Panc1 (cell line): Measurements from ENCODE around the gene SH3BP1. TPM values are rescaled to one million over a fixed set of nuclear protein-coding genes. Genes with fewer than 3 reads are reported as not detected.
"Not testable (repeated sequence)": the region's sequence is repeated elsewhere in the genome, so short reads cannot be mapped to it uniquely, and the experiment has no call there.

ENCODE experiments used
- ATAC-seq: fragments of 200-7000 bp; cut with Tn5 transposase; 2 replicates; pipeline ENCODE4 v1.9.1; 2020; ENCODE audit warnings: mild to moderate bottlenecking, moderate library complexity
- BruUV-seq: library from RNA; stranded (reverse); fragments of 400-500 nt; replicated peaks from 2 replicates; lab custom pipeline; 2021; lab: Mats Ljungman, UMichigan
- CTCF ChIA-PET: fragments of 300-600 bp; sonication (Branson Sonifier 250); formaldehyde crosslinking; loops from one replicate; lab custom pipeline; 2022; ENCODE audit warnings: antibody characterized with exemption; lab: Charles Lee
- POLR2A ChIA-PET: fragments of 300-600 bp; sonication (Branson Sonifier 250); formaldehyde crosslinking; loops from one replicate; lab custom pipeline; 2022; ENCODE audit warnings: antibody characterized with exemption; lab: Charles Lee
- DNase-seq: peaks from one replicate; pipeline ENCODE4 v3.0.0-alpha.2; 2010; ENCODE audit warnings: low read depth, low spot score
- H3K27ac ChIP-seq: 2 replicates; pipeline ENCODE4 v1.5.1; 2011; ENCODE audit warnings: mild to moderate bottlenecking, low read length, inconsistent platforms
- H3K27me3 ChIP-seq: fragments of 200-500 bp; sonication (Bioruptor generic); 2 replicates; pipeline ENCODE4 v1.6.0; 2014; ENCODE audit warnings: low read length, inconsistent platforms; ENCODE audit not compliant: control insufficient read depth, insufficient read depth
- H3K36me3 ChIP-seq: fragments of 200-500 bp; sonication (Bioruptor generic); 2 replicates; pipeline ENCODE4 v1.5.1; 2014; ENCODE audit warnings: inconsistent platforms, mild to moderate bottlenecking, low read length, moderate library complexity; ENCODE audit not compliant: control insufficient read depth, insufficient read depth
- H3K4me1 ChIP-seq: 2 replicates; pipeline ENCODE4 v1.5.1; 2011; ENCODE audit warnings: inconsistent platforms, mild to moderate bottlenecking, low read length, moderate library complexity; ENCODE audit not compliant: control insufficient read depth, insufficient read depth
- H3K4me3 ChIP-seq, 2 experiments: 2 replicates each; pipeline ENCODE4 v1.5.1; 2011 to 2012; ENCODE audit warnings: low read depth in 2 of 2, low read length in 2 of 2, mild to moderate bottlenecking in 2 of 2, inconsistent platforms in 1 of 2, moderate library complexity in 1 of 2
- H3K9me3 ChIP-seq: fragments of 200-500 bp; sonication (Bioruptor generic); 2 replicates; pipeline ENCODE4 v1.5.1; 2014; ENCODE audit warnings: low read depth, mild to moderate bottlenecking, inconsistent platforms, low read length, moderate library complexity; ENCODE audit not compliant: control insufficient read depth, insufficient read depth
- CTCF ChIP-seq: fragments of 450-650 bp; IDR thresholded peaks from 2 replicates; pipeline ENCODE4 v1.5.1; 2017; ENCODE audit warnings: mild to moderate bottlenecking
- POLR2AphosphoS5 ChIP-seq: IDR thresholded peaks from 2 replicates; pipeline ENCODE4 v1.6.1; 2012; ENCODE audit warnings: mild to moderate bottlenecking, low read depth, low read length, moderate library complexity
- REST ChIP-seq, 2 experiments: IDR thresholded peaks; 2 replicates each; pipeline ENCODE4 v1.6.1; 2011 to 2012; ENCODE audit warnings: low read depth in 2 of 2, control low read depth in 1 of 2, low read length in 1 of 2, mild to moderate bottlenecking in 1 of 2, moderate library complexity in 1 of 2; ENCODE audit not compliant: insufficient read depth in 1 of 2
- SIN3A ChIP-seq: IDR thresholded peaks from 2 replicates; pipeline ENCODE4 v1.6.1; 2012; ENCODE audit warnings: low read depth, mild to moderate bottlenecking, low read length, moderate library complexity, borderline replicate concordance; ENCODE audit not compliant: insufficient read depth
- TCF7L2 ChIP-seq: IDR thresholded peaks from 2 replicates; pipeline ENCODE4 v1.6.1; 2011; ENCODE audit warnings: mild to moderate bottlenecking, low read depth, low read length, inconsistent platforms
- in situ Hi-C: cut with HindIII; loops from 2 replicates; pipeline ENCODE4 v1.10.0; 2016; ENCODE audit warnings: low sequenced_read_pairs, low pct_unique_long_range_greater_than_20kb
- intact Hi-C: fragments of 100-400 bp; cut with micrococcal nuclease; formaldehyde crosslinking; loops from one replicate; pipeline ENCODE4 v1.10.0; 2022; ENCODE audit not compliant: unreplicated experiment
- total RNA-seq: library from RNA; stranded (reverse); gene quantifications from one replicate; pipeline ENCODE4 v1.2.1, GENCODE V29; 2021; ENCODE audit not compliant: unreplicated experiment

SH3BP1 gene
- total RNA-seq, 1 experiment from 2014 or later, result 6.8 TPM

- TF ChIP-seq TCF7L2, result no peak
- no peak for TF ChIP-seq CTCF
- TF ChIP-seq SIN3A, result no peak
- TF ChIP-seq POLR2AphosphoS5, result no peak
- no peak for TF ChIP-seq REST (IDR thresholded peaks at IDR 0.05; ENCODE audit: insufficient read depth in 1 of 2, low read depth in 2 of 2, low read length in 1 of 2)
- Histone ChIP-seq H3K4me1 (no peaks in the 10 kb centered on the region), H3K36me3 (no peaks in the 10 kb centered on the region), H3K9me3 (no peaks in the 10 kb centered on the region), H3K27ac (no peak overlapping the region), H3K4me3 (no peak overlapping the region), H3K27me3 (no peaks in the 10 kb centered on the region)
- ChIA-PET CTCF (interaction anchor here (0.7 kb wide), 1 partner anchor 574 kb away, joined by 3 read pairs; no protein-coding TSS in a partner anchor), POLR2A (no interaction called here)
- in situ Hi-C loops, result no loop called here
- no TSS peak for BruUV-seq
- DNase-seq (no peak), ATAC-seq (no peak)
- intact Hi-C loops, result no loop called here
Observed at GRCh38 chr22:37654563-37655251, 15.2 kb downstream of the SH3BP1 start.

- Histone ChIP-seq H3K4me1 (peaks cover 4% of the 10 kb centered on the region), H3K36me3 (no peaks in the 10 kb centered on the region), H3K4me3 (no peak overlapping the region), H3K9me3 (no peaks in the 10 kb centered on the region), H3K27me3 (no peaks in the 10 kb centered on the region), H3K27ac (no peak overlapping the region)
- in situ Hi-C loops (no loop called here), intact Hi-C loops (no loop called here)
- BruUV-seq, result no TSS peak
- no peak for ATAC-seq
- TF ChIP-seq TCF7L2 (no peak), CTCF (no peak), SIN3A (no peak), POLR2AphosphoS5 (no peak), REST (IDR thresholded peaks at IDR 0.05; ENCODE audit: insufficient read depth in 1 of 2, low read depth in 2 of 2, low read length in 1 of 2) (no peak)
- POLR2A ChIA-PET, result no interaction called here
- DNase-seq, result no peak
- CTCF ChIA-PET, result no interaction called here
Observed at GRCh38 chr22:37655252-37655563, 15.7 kb downstream of the SH3BP1 start.

GRCh38 chr22:37656583-37656982 lies 17.1 kb downstream of the SH3BP1 start:
- CTCF ChIA-PET, ATAC-seq, intact Hi-C loops, BruUV-seq, H3K36me3 ChIP-seq, DNase-seq, H3K27ac ChIP-seq, H3K9me3 ChIP-seq, in situ Hi-C loops, H3K4me3 ChIP-seq, H3K27me3 ChIP-seq: not testable (repeated sequence)
- POLR2A ChIA-PET, result interaction anchor here (0.6 kb wide), 1 partner anchor 270 kb away, joined by 10 read pairs; no protein-coding TSS in a partner anchor
- H3K4me1 ChIP-seq, result peaks cover 17% of the 10 kb centered on the region
